HEK293 (cell line): ENCODE measurements around the gene DPF3.

Source experiments
- SETDB1 ChIP-seq: IDR thresholded peaks from one replicate; pipeline ENCODE4 v1.6.1; 2017; ENCODE audit warnings: mild to moderate bottlenecking, low read length, moderate library complexity, mixed read lengths; ENCODE audit not compliant: insufficient read length
- ZNF155 ChIP-seq: fragments of 450-650 bp; formaldehyde crosslinking; IDR thresholded peaks from 2 replicates; pipeline ENCODE4 v1.5.1; 2016; ENCODE audit warnings: missing biosample characterization, missing genetic modification characterization
- TF ChIP-seq, protein P1 (sequence below): fragments of 450-650 bp; formaldehyde crosslinking; IDR thresholded peaks from 2 replicates; pipeline ENCODE4 v1.5.1; 2016; ENCODE audit warnings: missing biosample characterization, missing genetic modification characterization

- TF ChIP-seq ZNF155 (tag by site-specific recombination) (no peak), SETDB1 (no peak)
- TF ChIP-seq, protein P1, sequence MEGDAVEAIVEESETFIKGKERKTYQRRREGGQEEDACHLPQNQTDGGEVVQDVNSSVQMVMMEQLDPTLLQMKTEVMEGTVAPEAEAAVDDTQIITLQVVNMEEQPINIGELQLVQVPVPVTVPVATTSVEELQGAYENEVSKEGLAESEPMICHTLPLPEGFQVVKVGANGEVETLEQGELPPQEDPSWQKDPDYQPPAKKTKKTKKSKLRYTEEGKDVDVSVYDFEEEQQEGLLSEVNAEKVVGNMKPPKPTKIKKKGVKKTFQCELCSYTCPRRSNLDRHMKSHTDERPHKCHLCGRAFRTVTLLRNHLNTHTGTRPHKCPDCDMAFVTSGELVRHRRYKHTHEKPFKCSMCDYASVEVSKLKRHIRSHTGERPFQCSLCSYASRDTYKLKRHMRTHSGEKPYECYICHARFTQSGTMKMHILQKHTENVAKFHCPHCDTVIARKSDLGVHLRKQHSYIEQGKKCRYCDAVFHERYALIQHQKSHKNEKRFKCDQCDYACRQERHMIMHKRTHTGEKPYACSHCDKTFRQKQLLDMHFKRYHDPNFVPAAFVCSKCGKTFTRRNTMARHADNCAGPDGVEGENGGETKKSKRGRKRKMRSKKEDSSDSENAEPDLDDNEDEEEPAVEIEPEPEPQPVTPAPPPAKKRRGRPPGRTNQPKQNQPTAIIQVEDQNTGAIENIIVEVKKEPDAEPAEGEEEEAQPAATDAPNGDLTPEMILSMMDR (tag by site-specific recombination) = no peak
Observed at GRCh38 chr14:72717220-72717619, 176.7 kb downstream of the DPF3 start.
